Activated T-helper 2 cell treated with anti-CD3 and anti-CD28 coated beads, Interferon-gamma antibody, Interleukin-2, Interleukin-4, amounts not matched to agents 10 μg/mL and 5 μg/mL and 100 μg/mL, durations not matched to agents 14 hours and 24 hours and 36 hours (primary cell): ENCODE results near the gene RAP1GAP2. TPM values are rescaled to one million over a fixed set of nuclear protein-coding genes. Genes with fewer than 3 reads are reported as not detected.

Source experiments
- DNase-seq: peaks from one replicate; pipeline ENCODE4 v3.0.0; 2021; ENCODE audit warnings: low spot score
- H3K27ac Mint-ChIP-seq: one replicate; pipeline ENCODE4 v1.8.0; 2021; ENCODE audit warnings: mixed read lengths
- H3K27me3 Mint-ChIP-seq: one replicate; pipeline ENCODE4 v1.8.0; 2021; ENCODE audit warnings: low read depth, mixed read lengths
- H3K36me3 Mint-ChIP-seq: one replicate; pipeline ENCODE4 v1.8.0; 2021; ENCODE audit warnings: low read depth, mixed read lengths
- H3K4me1 Mint-ChIP-seq: one replicate; pipeline ENCODE4 v1.8.0; 2021; ENCODE audit warnings: low read depth, mixed read lengths
- H3K4me3 Mint-ChIP-seq: one replicate; pipeline ENCODE4 v1.8.0; 2021; ENCODE audit warnings: low read depth, mild to moderate bottlenecking, moderate library complexity, mixed read lengths
- H3K9me3 Mint-ChIP-seq: one replicate; pipeline ENCODE4 v1.8.0; 2021; ENCODE audit warnings: mixed read lengths
- intact Hi-C: fragments of 100-400 bp; cut with micrococcal nuclease; formaldehyde crosslinking; loops from one replicate; pipeline ENCODE4 v1.15.1; 2023
- total RNA-seq: library from RNA; stranded (reverse); gene quantifications from 2 replicates; pipeline ENCODE4 v1.2.3, GENCODE V29; 2022

Gene RAP1GAP2
- total RNA-seq, 1 donor from 2014 or later = 0.46 TPM

GRCh38 chr17:2959371-2960130 is 163.3 kb downstream of the RAP1GAP2 start:
- H3K27ac Mint-ChIP-seq = no peak overlapping the region
- no peak for DNase-seq
- peaks cover 11% of the 10 kb centered on the region for H3K27me3 Mint-ChIP-seq
- H3K9me3 Mint-ChIP-seq = no peaks in the 10 kb centered on the region
- intact Hi-C loops = no loop called here
- H3K4me3 Mint-ChIP-seq = no peak overlapping the region
- no peaks in the 10 kb centered on the region for H3K36me3 Mint-ChIP-seq
- H3K4me1 Mint-ChIP-seq = peaks cover 8% of the 10 kb centered on the region

- Mint-ChIP-seq H3K36me3 (no peaks in the 10 kb centered on the region), H3K4me3 (no peak overlapping the region), H3K27ac (no peak overlapping the region), H3K9me3 (no peaks in the 10 kb centered on the region), H3K4me1 (no peaks in the 10 kb centered on the region), H3K27me3 (peaks cover 3% of the 10 kb centered on the region)
- intact Hi-C loops = no loop called here
- no peak for DNase-seq
These were observed 165.2 kb downstream of the RAP1GAP2 start for GRCh38 chr17:2961446-2961845.

- Mint-ChIP-seq H3K36me3 (no peaks in the 10 kb centered on the region), H3K4me1 (no peaks in the 10 kb centered on the region), H3K27me3 (peaks cover 3% of the 10 kb centered on the region), H3K27ac (no peak overlapping the region), H3K9me3 (no peaks in the 10 kb centered on the region), H3K4me3 (no peak overlapping the region)
- DNase-seq = no peak
- intact Hi-C loops = no loop called here
These were observed 166.0 kb downstream of the RAP1GAP2 start for GRCh38 chr17:2962236-2962635.

GRCh38 chr17:2962729-2963128 is 166.5 kb downstream of the RAP1GAP2 start:
- Mint-ChIP-seq H3K27me3 (no peaks in the 10 kb centered on the region), H3K9me3 (no peaks in the 10 kb centered on the region), H3K4me1 (no peaks in the 10 kb centered on the region), H3K36me3 (no peaks in the 10 kb centered on the region), H3K4me3 (no peak overlapping the region), H3K27ac (no peak overlapping the region)
- intact Hi-C loops = no loop called here
- DNase-seq = no peak

GRCh38 chr17:2963332-2964027 is 167.2 kb downstream of the RAP1GAP2 start:
- Mint-ChIP-seq H3K27me3 (no peaks in the 10 kb centered on the region), H3K36me3 (no peaks in the 10 kb centered on the region), H3K27ac (no peak overlapping the region), H3K4me1 (no peaks in the 10 kb centered on the region), H3K9me3 (no peaks in the 10 kb centered on the region), H3K4me3 (no peak overlapping the region)
- intact Hi-C loops = no loop called here
- no peak for DNase-seq

- no peak overlapping the region for H3K27ac Mint-ChIP-seq
- no peaks in the 10 kb centered on the region for H3K4me1 Mint-ChIP-seq
- no peak overlapping the region for H3K4me3 Mint-ChIP-seq
- no peaks in the 10 kb centered on the region for H3K9me3 Mint-ChIP-seq
- intact Hi-C loops = no loop called here
- no peaks in the 10 kb centered on the region for H3K36me3 Mint-ChIP-seq
- DNase-seq = no peak
- no peaks in the 10 kb centered on the region for H3K27me3 Mint-ChIP-seq
These were observed 167.8 kb downstream of the RAP1GAP2 start for GRCh38 chr17:2964028-2964356.

- Mint-ChIP-seq H3K4me3 (no peak overlapping the region), H3K27me3 (no peaks in the 10 kb centered on the region)
- intact Hi-C loops = no loop called here
These were observed 168.1 kb downstream of the RAP1GAP2 start for GRCh38 chr17:2964370-2964769.

GRCh38 chr17:2964831-2965230 is 168.6 kb downstream of the RAP1GAP2 start:
- no peaks in the 10 kb centered on the region for H3K9me3 Mint-ChIP-seq
- intact Hi-C loops = no loop called here
- no peaks in the 10 kb centered on the region for H3K36me3 Mint-ChIP-seq
- no peak overlapping the region for H3K27ac Mint-ChIP-seq
- H3K4me3 Mint-ChIP-seq = no peak overlapping the region
- no peak for DNase-seq
- no peaks in the 10 kb centered on the region for H3K4me1 Mint-ChIP-seq
- H3K27me3 Mint-ChIP-seq = no peaks in the 10 kb centered on the region

More at GRCh38 chr17:2964370-2964769, 168.1 kb downstream of the RAP1GAP2 start:
- Mint-ChIP-seq H3K27ac (no peak overlapping the region), H3K4me1 (no peaks in the 10 kb centered on the region), H3K9me3 (no peaks in the 10 kb centered on the region), H3K36me3 (no peaks in the 10 kb centered on the region)
- DNase-seq = no peak

GRCh38 chr17:2965621-2966595 is 169.7 kb downstream of the RAP1GAP2 start:
- H3K36me3 Mint-ChIP-seq = no peaks in the 10 kb centered on the region
- H3K27me3 Mint-ChIP-seq = no peaks in the 10 kb centered on the region

GRCh38 chr17:2967515-2967914 is 171.3 kb downstream of the RAP1GAP2 start:
- no peaks in the 10 kb centered on the region for H3K9me3 Mint-ChIP-seq
- H3K27ac Mint-ChIP-seq = no peak overlapping the region
- no peak overlapping the region for H3K4me3 Mint-ChIP-seq
- no peaks in the 10 kb centered on the region for H3K36me3 Mint-ChIP-seq
- H3K4me1 Mint-ChIP-seq = no peaks in the 10 kb centered on the region
- DNase-seq = no peak
- H3K27me3 Mint-ChIP-seq = no peaks in the 10 kb centered on the region
- intact Hi-C loops = no loop called here

More at GRCh38 chr17:2965621-2966595, 169.7 kb downstream of the RAP1GAP2 start:
- no peak for DNase-seq
- Mint-ChIP-seq H3K4me3 (no peak overlapping the region), H3K9me3 (no peaks in the 10 kb centered on the region), H3K4me1 (no peaks in the 10 kb centered on the region), H3K27ac (no peak overlapping the region)
- intact Hi-C loops = no loop called here

GRCh38 chr17:2971851-2972250 is 175.6 kb downstream of the RAP1GAP2 start:
- intact Hi-C loops = no loop called here
- no peak for DNase-seq
- no peaks in the 10 kb centered on the region for H3K4me1 Mint-ChIP-seq
- no peaks in the 10 kb centered on the region for H3K27me3 Mint-ChIP-seq
- no peaks in the 10 kb centered on the region for H3K9me3 Mint-ChIP-seq
- no peak overlapping the region for H3K4me3 Mint-ChIP-seq
- H3K27ac Mint-ChIP-seq = no peak overlapping the region
- no peaks in the 10 kb centered on the region for H3K36me3 Mint-ChIP-seq

- H3K9me3 Mint-ChIP-seq = no peaks in the 10 kb centered on the region
- no peaks in the 10 kb centered on the region for H3K4me1 Mint-ChIP-seq
- intact Hi-C loops = no loop called here
- no peaks in the 10 kb centered on the region for H3K27me3 Mint-ChIP-seq
- H3K36me3 Mint-ChIP-seq = no peaks in the 10 kb centered on the region
- H3K27ac Mint-ChIP-seq = no peak overlapping the region
- H3K4me3 Mint-ChIP-seq = no peak overlapping the region
- no peak for DNase-seq
These were observed 176.5 kb downstream of the RAP1GAP2 start for GRCh38 chr17:2972749-2973148.
